Inflammatory macrophage (primary cell): ENCODE data around the gene COL1A1.
A peak's percentile ranks its signal among the peaks of the same experiment; 100 is the strongest.

ENCODE experiments used
- DNase-seq, 2 donors: peaks; one replicate each; pipeline ENCODE4 v3.0.0-alpha.2; 2020 to 2022

COL1A1 gene

GRCh38 chr17:50139950-50140885 is 61.2 kb downstream of the COL1A1 start:
- peak; percentile 69 to 74 for DNase-seq

- DNase-seq: no peak
These were observed 62.1 kb downstream of the COL1A1 start for GRCh38 chr17:50139185-50139783.

- peak; percentile 58 to 92 for DNase-seq
These were observed 64.4 kb downstream of the COL1A1 start for GRCh38 chr17:50137042-50137441.

- no peak for DNase-seq
These were observed 65.2 kb downstream of the COL1A1 start for GRCh38 chr17:50136096-50136687.

GRCh38 chr17:50135316-50136095 is 65.9 kb downstream of the COL1A1 start:
- no peak for DNase-seq

GRCh38 chr17:50134206-50135110 is 67.0 kb downstream of the COL1A1 start:
- no peak for DNase-seq

- DNase-seq: no peak
These were observed 67.7 kb downstream of the COL1A1 start for GRCh38 chr17:50133769-50134099.
